Heart right ventricle (tissue), 16 donors: ENCODE measurements around the gene TACR1. TPM values are rescaled to one million over a fixed set of nuclear protein-coding genes. Genes with fewer than 3 reads are reported as not detected.

Experiments used
- ATAC-seq, 8 donors: fragments of 200-7000 bp; cut with Tn5 transposase; one replicate each; pipeline ENCODE4 v1.9.1; 2020; ENCODE audit warnings: mild to moderate bottlenecking in 8 of 8, moderate library complexity in 8 of 8, moderate number of reproducible peaks in 1 of 8
- DNase-seq, 2 donors: peaks; one replicate each; pipeline ENCODE4 v3.0.0-alpha.2; 2020
- H3K27ac ChIP-seq, 10 donors: fragments of 200-600 bp; sonication (generic) in 2 of 10; one replicate each; pipeline versions ENCODE4 v1.5.0 to v1.8.0; 2020 to 2022; ENCODE audit warnings: mild to moderate bottlenecking in 3 of 10
- H3K27me3 ChIP-seq, 7 donors: fragments of 200-600 bp; one replicate each; pipeline ENCODE4 v1.8.0; 2021 to 2022; ENCODE audit warnings: mild to moderate bottlenecking in 2 of 7
- H3K36me3 ChIP-seq, 9 donors: fragments of 200-600 bp; sonication (generic) in 1 of 9; one replicate each; pipeline versions ENCODE4 v1.5.0 to v1.8.0; 2020 to 2022; ENCODE audit warnings: mild to moderate bottlenecking in 2 of 9
- H3K4me1 ChIP-seq, 9 donors: fragments of 200-600 bp; sonication (generic) in 1 of 9; one replicate each; pipeline versions ENCODE4 v1.5.0 to v1.8.0; 2020 to 2022; ENCODE audit warnings: mild to moderate bottlenecking in 4 of 9
- H3K4me3 ChIP-seq, 10 donors: fragments of 200-600 bp; sonication (generic) in 2 of 10; one replicate each; pipeline versions ENCODE4 v1.5.0 to v1.8.0; 2020 to 2022; ENCODE audit warnings: mild to moderate bottlenecking in 7 of 10, moderate library complexity in 2 of 10
- H3K9me3 ChIP-seq, 11 donors: fragments of 200-600 bp in 10 of 11; sonication (generic) in 2 of 11; one replicate each; pipeline versions ENCODE4 v1.5.0 to v1.8.0; 2013 to 2022; ENCODE audit warnings: mild to moderate bottlenecking in 2 of 11, control low read depth in 1 of 11, moderate library complexity in 1 of 11
- WGBS, 2 donors: extraction: QIAGEN DNeasy Blood & Tissue Kit; methylation state at CpG; one replicate each; pipeline ENCODE4 v1.1.7; 2013; ENCODE audit warnings: inconsistent platforms in 1 of 2; 5-methylcytosine and 5-hydroxymethylcytosine counted together
- intact Hi-C, 10 donors: fragments of 100-400 bp; cut with DNase I; formaldehyde crosslinking; loops; one replicate each; pipeline versions ENCODE4 v1.11.1 to v1.14.2; 2022
- polyA plus RNA-seq, 2 donors: library from polyadenylated mRNA; stranded (reverse); fragments of 200-250 nt; gene quantifications; one replicate each; pipeline ENCODE4 v1.2.3, GENCODE V29; 2013
- total RNA-seq, 10 donors: library from RNA; stranded (reverse); fragmentation: NEBNext Ultra II Directional in 3 of 10; extraction: Animal tissue kit (Norgen Biotek cat#: 25700) in 3 of 10; gene quantifications; one replicate each; pipeline versions ENCODE4 v1.2.1 to v1.2.4, GENCODE V29; 2021 to 2023
- TF ChIP-seq, protein P1 (sequence below), 9 donors: fragments of 200-600 bp; sonication (generic) in 2 of 9; IDR thresholded peaks; one replicate each; pipeline versions ENCODE4 v1.5.0 to v1.8.0; 2021 to 2022; ENCODE audit warnings: antibody characterized with exemption in 9 of 9, mild to moderate bottlenecking in 5 of 9, moderate library complexity in 1 of 9
- donor health status: Arrhythmogenic right ventricular cardiomyopathy.
- donor health status: ischemic (EF 13 %, LVEDD 7.1; RV severe dilation, severe dysfunction).
- donor health status: healthy with polysubstance abuse.
- donor health status: DM: no; HTN: yes; CAD: no.
- donor health status: DM: no; HTN: no; CAD: no.
- donor health status: ischemic (EF 25% LVEDD 6.9; RV normal size, moderate dysfunction).
- donor health status: ischemic (EF 25% LVEDD 5.7; RV mildly dilated, moderate dysfunction).
- donor health status: healthy.
- donor health status: DM: yes; HTN: yes; CAD: no.
- donor health status: Ischemic cardiomyopathy.
- donor health status: ischemic (EF 35%, LVEDD 5.7; RV mildly dilated, moderate dysfunction).
- donor health status: nonischemic (EF 11% LVEDD 7.7; RV severe dilation, severe dysfunction).
- donor health status: DM: yes; HTN: yes; CAD: no.
- donor health status: PGD.
- donor health status: ischemic (EF 29% LVEDD 5.4; RV normal size, mild dysfunction).
- donor health status: nonischemic (EF 23%, LVEDD 6.1; RV moderate dilation, normal function).

The TACR1 gene
- total and polyA plus RNA-seq, 12 donors = 0.06 to 0.38 (median 0.17) TPM; not detected in 3

DNA sequence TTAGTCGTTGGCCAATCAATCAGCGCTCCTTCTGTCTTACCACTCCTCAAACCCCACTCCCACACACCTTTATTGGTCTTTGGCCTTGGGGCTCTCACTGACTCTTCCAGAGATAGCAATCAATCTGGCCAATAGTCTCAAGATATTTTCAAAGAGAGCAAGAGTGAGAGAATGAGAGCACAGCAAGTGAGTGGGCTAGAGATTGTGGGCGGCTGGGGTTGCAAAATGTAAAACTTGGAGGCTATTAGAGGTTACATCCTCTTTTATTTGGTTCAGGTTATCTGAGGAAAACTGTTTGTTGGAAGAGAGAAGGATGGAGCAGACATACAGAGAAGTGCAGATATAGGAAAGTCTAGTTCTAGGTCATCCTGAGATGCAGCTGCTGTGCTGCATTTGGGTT is 32.8 kb downstream of the TACR1 start:
- DNase-seq = no peak
- ATAC-seq = no peak
- intact Hi-C loops = no loop called here
- 91 to 92% methylated on average over 3 of the region's 3 CpGs for WGBS, 2 donors
- no peak overlapping the region for H3K4me3 ChIP-seq
- no peak overlapping the region for H3K27ac ChIP-seq
- no peaks in the 10 kb centered on the region for H3K9me3 ChIP-seq
- H3K4me1 ChIP-seq = peaks cover 0 to 12% (median 3%) of the 10 kb centered on the region in 9 donors
- TF ChIP-seq, protein P1, sequence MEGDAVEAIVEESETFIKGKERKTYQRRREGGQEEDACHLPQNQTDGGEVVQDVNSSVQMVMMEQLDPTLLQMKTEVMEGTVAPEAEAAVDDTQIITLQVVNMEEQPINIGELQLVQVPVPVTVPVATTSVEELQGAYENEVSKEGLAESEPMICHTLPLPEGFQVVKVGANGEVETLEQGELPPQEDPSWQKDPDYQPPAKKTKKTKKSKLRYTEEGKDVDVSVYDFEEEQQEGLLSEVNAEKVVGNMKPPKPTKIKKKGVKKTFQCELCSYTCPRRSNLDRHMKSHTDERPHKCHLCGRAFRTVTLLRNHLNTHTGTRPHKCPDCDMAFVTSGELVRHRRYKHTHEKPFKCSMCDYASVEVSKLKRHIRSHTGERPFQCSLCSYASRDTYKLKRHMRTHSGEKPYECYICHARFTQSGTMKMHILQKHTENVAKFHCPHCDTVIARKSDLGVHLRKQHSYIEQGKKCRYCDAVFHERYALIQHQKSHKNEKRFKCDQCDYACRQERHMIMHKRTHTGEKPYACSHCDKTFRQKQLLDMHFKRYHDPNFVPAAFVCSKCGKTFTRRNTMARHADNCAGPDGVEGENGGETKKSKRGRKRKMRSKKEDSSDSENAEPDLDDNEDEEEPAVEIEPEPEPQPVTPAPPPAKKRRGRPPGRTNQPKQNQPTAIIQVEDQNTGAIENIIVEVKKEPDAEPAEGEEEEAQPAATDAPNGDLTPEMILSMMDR (IDR thresholded peaks at IDR 0.05) = no peak
- no peaks in the 10 kb centered on the region for H3K36me3 ChIP-seq
- H3K27me3 ChIP-seq = no peaks in the 10 kb centered on the region

DNA sequence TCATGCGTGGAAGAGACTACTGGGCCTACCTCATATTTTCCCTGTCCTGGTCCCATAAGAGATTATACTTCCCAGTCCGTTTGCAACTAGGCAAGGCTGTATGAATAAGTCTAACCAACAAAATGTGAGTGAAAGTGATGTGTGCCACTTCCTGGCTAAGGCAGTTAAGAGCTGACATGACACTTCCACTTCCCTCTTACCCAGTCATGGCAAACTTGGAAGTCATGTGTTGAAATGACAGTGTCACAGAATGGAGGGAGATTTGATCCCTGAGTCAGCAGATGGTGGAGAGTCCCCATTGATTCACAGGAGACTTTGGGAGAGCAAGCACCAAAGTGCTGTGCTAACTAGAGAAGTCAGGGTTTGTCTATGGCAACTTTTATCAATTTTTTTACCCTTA is 36.4 kb downstream of the TACR1 start:
- no peak for DNase-seq
- H3K4me1 ChIP-seq = peaks cover 0 to 16% (median 3%) of the 10 kb centered on the region in 9 donors
- TF ChIP-seq, protein P1 (IDR thresholded peaks at IDR 0.05) = no peak
- no peaks in the 10 kb centered on the region for H3K9me3 ChIP-seq
- intact Hi-C loops = no loop called here
- no peak overlapping the region for H3K4me3 ChIP-seq
- no peak overlapping the region for H3K27ac ChIP-seq
- no peaks in the 10 kb centered on the region for H3K36me3 ChIP-seq
- 68 to 76% methylated on average over 2 of the region's 2 CpGs for WGBS, 2 donors
- H3K27me3 ChIP-seq = no peaks in the 10 kb centered on the region
- peak in 2 of 8 donors; percentile 49 to 71 for ATAC-seq

DNA sequence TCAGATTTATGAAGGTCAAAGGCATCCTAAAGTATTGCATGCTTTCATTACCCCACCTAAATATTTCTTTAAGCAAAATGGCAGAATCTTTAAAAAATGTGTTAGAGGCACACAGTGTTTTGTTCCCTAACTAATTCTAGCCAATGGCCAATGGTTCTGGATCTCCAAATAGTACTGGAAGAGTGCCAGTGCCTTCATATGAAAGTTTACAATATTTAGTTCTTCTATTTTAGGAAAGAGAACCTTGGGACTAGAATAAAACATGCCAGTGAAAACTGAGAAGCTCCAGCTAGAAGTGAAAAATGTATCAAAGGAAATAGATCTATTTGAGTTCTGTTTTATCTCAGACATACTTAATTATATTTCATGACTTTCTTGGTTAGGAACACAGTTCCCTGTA is 37.1 kb downstream of the TACR1 start:
- Histone ChIP-seq H3K27ac (no peak overlapping the region), H3K4me1 (peaks cover 0 to 16% (median 3%) of the 10 kb centered on the region in 9 donors)

DNA sequence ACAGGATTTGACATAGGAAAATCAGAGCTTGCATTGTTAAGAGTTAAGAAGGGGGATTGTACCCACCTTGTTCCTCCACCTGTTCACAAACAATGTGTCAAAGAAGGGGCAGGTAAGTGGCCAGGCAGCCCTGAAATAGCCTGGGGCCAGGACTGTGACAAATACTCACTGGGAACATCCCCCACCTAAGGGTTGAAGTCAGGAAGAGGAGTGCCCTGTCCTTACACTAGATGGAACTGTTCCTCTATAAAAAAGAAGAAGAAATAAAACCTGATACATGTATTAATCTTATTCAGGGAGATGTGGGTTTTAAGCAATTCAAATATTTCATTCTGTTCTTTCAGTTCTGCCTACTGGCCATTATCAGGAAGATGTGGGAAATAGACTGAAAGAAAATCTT is 41.9 kb downstream of the TACR1 start:
- no peaks in the 10 kb centered on the region for H3K9me3 ChIP-seq
- ATAC-seq = peak in 1 of 8 donors; percentile 49
- peaks cover 0 to 18% (median 4%) of the 10 kb centered on the region in 9 donors for H3K4me1 ChIP-seq
- H3K4me3 ChIP-seq = no peak overlapping the region
- H3K36me3 ChIP-seq = no peaks in the 10 kb centered on the region
- no peak for DNase-seq
- no peaks in the 10 kb centered on the region for H3K27me3 ChIP-seq
- TF ChIP-seq, protein P1 (IDR thresholded peaks at IDR 0.05) = peak in 6 of 9 donors; percentile 12 to 48 (median 25)
- intact Hi-C loops = loop anchor here in 1 of 10 donors (1.0 kb wide), 1 partner anchor 247 kb away; no protein-coding TSS in a partner anchor
- H3K27ac ChIP-seq = no peak overlapping the region

More for the DNA sequence above, 37.1 kb downstream of the TACR1 start:
- ATAC-seq (peak in 1 of 8 donors; percentile 52), DNase-seq (no peak)
- intact Hi-C loops = no loop called here
- Histone ChIP-seq H3K36me3 (no peaks in the 10 kb centered on the region), H3K4me3 (no peak overlapping the region), H3K9me3 (no peaks in the 10 kb centered on the region), H3K27me3 (no peaks in the 10 kb centered on the region)
- TF ChIP-seq, protein P1 (IDR thresholded peaks at IDR 0.05) = no peak
